GM18526 (cell line): ENCODE measurements around the gene TYRP1.

Experiments used
- POLR2A ChIP-seq: IDR thresholded peaks from 3 replicates; pipeline ENCODE4 v1.6.1; 2011; ENCODE audit not compliant: insufficient read length; ENCODE audit errors: extremely low read depth

The TYRP1 gene, protein sequence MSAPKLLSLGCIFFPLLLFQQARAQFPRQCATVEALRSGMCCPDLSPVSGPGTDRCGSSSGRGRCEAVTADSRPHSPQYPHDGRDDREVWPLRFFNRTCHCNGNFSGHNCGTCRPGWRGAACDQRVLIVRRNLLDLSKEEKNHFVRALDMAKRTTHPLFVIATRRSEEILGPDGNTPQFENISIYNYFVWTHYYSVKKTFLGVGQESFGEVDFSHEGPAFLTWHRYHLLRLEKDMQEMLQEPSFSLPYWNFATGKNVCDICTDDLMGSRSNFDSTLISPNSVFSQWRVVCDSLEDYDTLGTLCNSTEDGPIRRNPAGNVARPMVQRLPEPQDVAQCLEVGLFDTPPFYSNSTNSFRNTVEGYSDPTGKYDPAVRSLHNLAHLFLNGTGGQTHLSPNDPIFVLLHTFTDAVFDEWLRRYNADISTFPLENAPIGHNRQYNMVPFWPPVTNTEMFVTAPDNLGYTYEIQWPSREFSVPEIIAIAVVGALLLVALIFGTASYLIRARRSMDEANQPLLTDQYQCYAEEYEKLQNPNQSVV

DNA sequence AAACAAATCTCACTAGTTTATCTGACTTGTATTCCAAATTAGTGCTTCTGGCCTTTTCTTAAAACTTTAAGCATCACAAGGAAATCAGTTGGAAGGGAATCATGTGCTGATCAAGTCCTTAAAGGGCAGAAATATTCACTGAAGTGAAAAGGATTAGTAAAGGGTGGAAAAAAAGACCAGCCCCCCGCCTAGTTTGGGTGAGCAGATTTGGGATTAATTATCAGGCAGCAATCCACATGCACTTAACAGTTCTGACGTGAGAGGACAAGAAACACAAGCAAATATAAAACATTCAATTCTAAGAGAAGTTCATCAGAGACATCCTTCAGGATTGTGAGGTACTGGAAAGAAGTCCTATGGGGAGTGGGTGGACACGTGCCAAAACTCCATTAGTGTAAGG is at the start of gene TYRP1:
Gene TYRP1, plus strand, starts transcription at position 245 of the 400 bp plus-strand sequence. CDS start 612 bp downstream, outside the sequence.
- TF ChIP-seq POLR2A: no peak

DNA sequence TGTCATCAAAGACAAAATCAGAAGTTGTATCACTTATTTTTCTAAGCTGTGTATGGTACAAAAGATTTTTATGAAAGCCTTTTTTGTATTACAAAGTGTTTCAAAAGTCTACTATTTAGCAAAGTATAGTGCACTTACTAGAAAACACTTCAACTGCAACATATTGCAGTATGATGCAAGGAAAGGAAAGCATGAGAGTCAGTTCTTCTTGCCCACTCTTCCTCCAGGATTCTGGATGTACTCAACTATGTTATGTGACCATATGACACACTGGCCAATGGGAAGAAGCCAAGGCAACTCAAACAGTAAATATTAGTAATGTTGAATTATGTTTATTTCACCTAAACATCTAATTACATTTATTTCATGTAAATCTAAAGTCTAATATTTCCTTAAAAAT is 49.5 kb upstream of the TYRP1 start:
- TF ChIP-seq POLR2A: no peak

DNA sequence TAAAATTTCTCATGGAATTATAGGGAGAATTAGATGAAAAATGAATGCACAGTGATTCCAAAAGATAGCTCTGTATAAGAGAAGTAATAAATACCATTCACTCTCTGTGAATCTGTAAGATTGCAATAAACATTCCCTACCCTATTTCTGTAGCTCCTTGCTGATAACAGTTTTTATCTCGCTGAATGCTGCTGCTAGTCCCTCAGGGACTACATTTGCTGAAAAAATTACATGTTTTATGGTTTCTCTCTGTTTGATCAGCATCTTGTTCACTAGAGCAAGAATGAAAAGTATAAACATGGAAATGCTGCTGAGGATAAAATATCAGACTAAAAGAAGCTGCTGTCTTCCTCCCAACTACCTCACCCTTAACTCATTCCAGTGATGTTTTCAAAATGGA is 44.3 kb upstream of the TYRP1 start:
- no peak for TF ChIP-seq POLR2A

DNA sequence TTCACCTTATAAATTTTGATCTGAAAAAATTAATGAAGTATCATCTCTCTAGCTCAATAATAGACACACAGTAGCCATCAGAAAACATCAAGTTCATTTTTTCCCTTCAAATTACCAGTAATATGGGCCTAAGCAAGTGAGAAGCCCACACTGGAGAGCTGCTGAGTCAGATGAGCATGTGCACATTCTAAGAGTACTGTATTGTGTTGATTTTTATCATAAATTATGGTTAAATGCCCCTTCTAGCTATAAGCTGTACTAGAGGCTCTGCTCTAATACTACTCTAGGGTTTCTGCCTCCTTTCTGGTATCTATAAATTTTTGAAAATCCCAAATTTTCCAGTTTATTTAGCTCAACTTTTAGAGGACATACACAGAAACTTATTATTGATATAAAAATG is 42.1 kb upstream of the TYRP1 start:
- TF ChIP-seq POLR2A: no peak

DNA sequence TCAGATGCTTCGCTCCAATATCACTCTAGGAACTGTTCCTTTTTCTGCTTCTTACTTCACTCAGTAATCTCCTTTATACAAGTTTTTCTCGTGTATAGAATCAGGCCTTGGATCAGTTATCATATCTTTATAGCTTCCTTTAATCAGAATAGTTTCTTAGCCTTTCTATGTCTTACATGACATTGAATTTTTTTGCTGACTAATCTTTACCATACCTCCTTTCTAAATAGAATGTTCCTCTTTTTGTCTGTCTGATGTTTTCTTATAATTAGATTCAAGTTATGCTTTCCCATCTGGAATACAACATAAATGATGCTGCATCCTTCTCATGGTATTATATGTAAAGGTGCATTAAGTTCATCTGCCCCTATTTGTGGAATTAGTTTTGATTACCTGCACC is 40.2 kb upstream of the TYRP1 start:
- TF ChIP-seq POLR2A: no peak

DNA sequence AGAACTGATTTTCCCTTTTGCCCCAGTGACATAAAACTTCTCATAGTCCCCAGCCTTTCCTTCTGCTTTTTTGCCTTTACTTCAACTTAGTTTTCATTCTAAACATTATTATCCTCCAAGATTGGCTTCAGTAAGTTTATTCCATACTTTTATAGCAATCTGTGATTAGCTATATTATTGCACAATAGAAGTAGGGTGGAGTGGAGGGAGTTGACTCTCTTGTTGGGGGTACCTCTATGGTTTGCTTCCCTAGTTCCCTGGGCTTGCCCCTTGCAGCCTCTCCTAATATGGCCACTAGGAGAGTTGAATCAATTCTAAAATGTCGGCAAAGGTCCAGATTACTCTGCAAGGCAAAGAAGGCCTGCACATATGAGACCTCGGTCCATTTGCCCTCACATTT is 36.4 kb upstream of the TYRP1 start:
- no peak for TF ChIP-seq POLR2A

DNA sequence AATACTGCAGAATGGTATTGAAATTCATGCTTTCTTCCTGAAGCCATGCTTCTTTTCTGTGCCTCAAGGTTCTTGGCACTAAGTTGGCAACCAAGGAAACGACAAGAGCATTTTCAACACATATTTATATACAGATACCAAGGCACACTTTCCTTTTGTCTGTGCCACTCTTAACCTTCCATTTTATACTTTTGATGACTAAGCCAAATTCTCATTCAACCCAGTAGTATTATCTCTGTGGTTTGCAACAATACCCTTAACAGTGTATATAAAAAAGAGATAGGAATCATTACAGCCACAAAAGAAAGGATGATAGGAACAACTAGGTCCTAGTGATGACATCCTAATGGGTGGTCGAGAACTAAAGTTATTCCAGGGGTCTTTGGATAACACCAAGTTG is 36.0 kb upstream of the TYRP1 start:
- no peak for TF ChIP-seq POLR2A

DNA sequence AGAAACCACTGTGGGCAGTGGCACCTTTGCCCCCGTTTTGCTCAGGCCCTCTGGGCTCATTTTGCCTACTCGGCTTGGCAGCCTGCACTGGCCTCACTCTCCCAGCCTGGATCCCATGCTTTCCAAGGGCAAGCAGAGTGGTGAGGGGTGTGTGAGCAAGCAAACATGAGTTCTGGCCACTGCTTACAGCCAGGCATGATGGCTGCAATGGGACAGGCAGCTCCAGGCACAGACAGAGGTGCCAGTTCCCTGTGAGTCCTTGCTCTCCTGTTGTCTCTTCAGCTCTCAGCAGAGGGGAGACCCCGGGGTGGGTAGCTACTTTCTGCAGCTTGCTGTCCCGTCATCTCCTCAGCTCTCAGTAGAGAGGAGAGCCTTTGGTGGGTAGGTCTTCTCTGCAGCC is 35.2 kb upstream of the TYRP1 start:
- TF ChIP-seq POLR2A: no peak

DNA sequence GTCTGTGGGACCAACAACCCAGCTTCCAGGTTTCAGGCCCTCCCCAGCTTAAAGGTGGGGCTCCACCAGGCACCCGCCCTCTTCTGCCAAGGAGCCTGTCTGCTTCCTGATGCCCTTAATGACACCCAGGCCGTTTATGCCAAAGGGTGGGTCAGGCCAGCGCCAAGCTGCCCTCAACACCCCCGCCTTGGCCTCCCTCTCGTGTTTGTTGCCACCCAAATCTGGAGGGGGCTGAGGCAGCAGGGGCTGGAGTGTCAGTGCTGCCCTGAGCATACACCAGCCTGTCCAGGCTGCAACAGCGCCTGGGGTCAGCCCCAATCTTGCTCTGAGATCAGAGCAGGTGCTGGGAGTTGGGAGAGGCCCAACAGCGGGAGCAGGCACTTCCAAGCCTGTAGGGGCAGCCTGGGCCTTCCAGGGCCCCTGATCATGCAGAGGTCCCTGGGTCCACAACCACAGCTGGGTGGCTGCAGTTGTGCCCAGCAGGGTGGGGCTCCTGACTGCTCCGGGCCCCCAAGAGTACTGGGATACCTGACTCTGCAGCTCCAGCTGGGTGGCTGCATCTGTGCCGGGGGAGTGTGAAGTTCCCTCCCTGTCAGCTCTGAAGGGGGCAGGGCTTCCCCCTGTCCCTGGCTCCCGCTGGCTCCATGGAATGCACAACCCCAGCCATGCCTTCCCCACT is 34.5 kb upstream of the TYRP1 start:
- TF ChIP-seq POLR2A: no peak

DNA sequence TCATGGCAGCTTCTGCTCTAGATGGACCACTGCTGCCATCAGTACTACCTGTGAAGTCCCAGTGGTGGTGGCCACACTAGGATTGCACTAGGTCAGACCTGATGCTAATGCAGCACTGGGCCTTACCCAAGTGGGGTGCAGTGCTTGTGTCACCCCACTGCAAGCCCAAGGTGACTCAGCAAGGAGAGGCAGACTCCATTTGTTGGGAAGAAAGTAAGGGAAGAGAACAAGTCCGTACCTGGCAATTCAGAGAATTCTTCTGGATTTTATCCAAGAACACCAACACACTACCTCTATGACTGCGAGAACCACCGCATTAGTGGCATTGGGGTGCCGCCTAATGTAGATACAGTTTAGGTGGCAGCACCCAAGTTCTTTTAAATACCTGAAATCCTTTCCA is 34.0 kb upstream of the TYRP1 start:
- no peak for TF ChIP-seq POLR2A

DNA sequence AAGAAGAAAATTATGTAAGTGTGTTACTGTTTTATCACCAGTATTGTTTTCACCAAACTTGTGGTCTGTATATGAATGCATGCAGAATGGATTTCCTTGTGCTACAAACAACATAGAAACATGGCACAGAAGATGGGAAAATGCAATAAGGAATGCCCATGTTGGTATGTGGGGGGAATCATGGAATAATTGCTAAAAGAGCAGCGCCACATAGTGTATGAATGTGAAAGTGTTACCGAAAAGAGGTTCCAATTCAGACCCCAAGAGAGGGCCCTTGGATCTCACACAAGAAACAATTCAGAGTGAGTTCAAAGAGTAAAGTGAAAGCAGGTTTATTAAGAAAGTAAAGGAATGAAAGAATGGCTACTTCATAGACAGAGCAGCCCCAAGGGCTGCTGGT is 26.4 kb upstream of the TYRP1 start:
- TF ChIP-seq POLR2A: no peak

DNA sequence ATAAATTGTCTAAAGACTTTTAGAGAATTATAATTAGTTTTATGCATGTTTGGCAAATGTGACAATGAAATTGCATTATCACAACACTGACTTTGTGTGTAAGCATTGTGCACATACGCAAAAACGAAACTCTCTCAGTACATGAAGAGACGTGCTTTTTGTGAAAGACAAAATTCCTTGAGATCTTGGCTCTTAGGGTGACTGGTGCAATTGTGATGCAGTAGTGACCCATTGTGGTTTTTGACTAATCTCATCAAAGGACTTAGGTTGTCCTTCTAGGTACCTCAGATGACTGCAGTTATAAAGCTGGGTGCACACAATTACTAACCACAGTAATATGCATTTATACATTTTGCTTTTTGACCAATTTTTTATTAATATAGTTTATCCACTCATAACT is 25.3 kb upstream of the TYRP1 start:
- TF ChIP-seq POLR2A: no peak

DNA sequence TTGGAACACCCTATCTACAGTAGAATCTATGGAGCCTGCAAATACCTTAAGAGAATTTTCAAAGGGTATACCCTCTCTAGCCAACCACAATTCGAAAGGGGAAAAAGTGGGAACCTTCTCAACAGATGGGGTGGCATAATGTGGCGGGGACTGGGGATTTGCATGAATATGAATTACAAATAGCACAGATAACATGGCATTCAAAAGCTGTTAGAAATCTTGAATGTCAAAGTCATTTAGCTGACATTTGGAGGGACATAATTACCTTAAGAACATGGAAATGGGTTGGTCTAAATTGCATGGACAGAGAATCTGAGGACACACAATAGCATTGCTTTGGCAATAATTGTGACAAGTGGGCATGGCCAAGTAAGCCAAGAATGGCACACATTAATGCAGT is 23.2 kb upstream of the TYRP1 start:
- no peak for TF ChIP-seq POLR2A

DNA sequence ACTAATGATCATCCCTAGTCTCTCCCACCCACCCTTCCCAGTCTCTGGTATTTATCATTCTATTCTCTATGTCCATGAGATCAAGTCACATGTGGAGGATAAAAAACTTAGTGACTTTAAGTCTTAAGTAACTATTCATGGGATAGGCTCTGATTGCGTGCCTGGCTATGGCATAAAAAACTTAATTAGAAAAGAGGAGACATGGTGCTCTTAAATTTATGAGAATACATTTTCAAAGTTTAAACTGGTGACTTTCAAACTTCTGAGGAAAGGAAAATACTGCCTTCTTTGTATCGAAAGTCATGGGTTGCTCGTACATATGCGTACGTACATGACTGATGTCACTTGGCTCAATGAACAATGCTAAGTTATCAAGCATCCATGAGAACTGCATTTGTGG is 18.2 kb upstream of the TYRP1 start:
- no peak for TF ChIP-seq POLR2A

DNA sequence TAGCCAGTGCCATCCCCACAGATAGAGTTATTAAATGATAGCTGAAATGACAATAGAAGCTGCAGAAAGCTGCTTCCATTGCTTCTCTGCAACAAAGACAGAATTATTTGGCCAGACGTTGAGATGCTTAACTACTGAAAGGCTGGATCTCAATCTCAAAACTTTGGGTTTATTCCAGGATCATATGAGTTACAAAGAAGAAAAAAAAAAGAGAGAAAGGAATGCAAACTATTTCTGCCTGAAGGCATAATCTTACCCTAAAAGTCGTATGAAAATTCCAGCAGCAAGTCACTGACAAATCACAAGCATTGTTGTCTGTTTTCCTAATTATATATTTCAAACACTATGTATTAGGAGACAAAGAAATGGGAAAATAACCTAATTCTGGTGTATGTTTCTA is 12.8 kb upstream of the TYRP1 start:
- no peak for TF ChIP-seq POLR2A

DNA sequence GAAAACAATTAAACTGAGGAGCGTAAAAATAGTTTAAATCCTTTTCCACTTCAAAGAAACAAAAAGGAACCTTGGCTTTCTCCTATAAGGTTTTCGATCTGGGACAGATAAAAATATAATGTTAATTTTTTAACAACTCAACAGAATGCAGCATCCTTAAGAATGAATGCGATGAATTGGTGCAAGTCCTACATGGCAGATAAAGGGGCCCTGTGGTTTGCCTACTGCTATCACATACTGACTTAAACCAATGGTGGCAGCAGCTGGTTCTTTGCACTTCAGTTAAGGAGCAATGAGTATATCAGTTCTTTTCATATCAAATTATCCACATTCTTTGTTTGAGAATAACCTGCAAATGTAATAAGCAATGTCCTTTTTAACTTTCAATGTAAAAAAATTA is 12.4 kb upstream of the TYRP1 start:
- no peak for TF ChIP-seq POLR2A
